ENCODE data around the gene THYN1.

Gene THYN1

GRCh38 chr11:134246100-134246499 lies 7.1 kb downstream of the THYN1 start:
- DNase-seq, result no peak

- DNase-seq, result no peak
Measured at GRCh38 chr11:134245434-134245833, 7.7 kb downstream of the THYN1 start.

- peak; percentile 24 for DNase-seq
Measured at GRCh38 chr11:134244593-134244992, 8.6 kb downstream of the THYN1 start.

GRCh38 chr11:134243913-134244312 lies 9.2 kb downstream of the THYN1 start:
- DNase-seq, result no peak

GRCh38 chr11:134242376-134242775 lies 10.8 kb downstream of the THYN1 start:
- DNase-seq, result no peak

GRCh38 chr11:134240592-134240991 lies 12.6 kb downstream of the THYN1 start:
- DNase-seq, result no peak

- no peak for DNase-seq
Measured at GRCh38 chr11:134238956-134239355, 14.2 kb downstream of the THYN1 start.

- no peak for DNase-seq
Measured at GRCh38 chr11:134237557-134237922, 15.6 kb downstream of the THYN1 start.

GRCh38 chr11:134236834-134237556 lies 16.2 kb downstream of the THYN1 start:
- DNase-seq, result no peak

- DNase-seq, result no peak
Measured at GRCh38 chr11:134235399-134235798, 17.8 kb downstream of the THYN1 start.

- no peak for DNase-seq
Measured at GRCh38 chr11:134233729-134234179, 19.4 kb downstream of the THYN1 start.

GRCh38 chr11:134231958-134232659 lies 21.0 kb downstream of the THYN1 start:
- DNase-seq, result no peak

- DNase-seq, result peak; percentile 14
Measured at GRCh38 chr11:134230339-134230738, 22.8 kb downstream of the THYN1 start.

GRCh38 chr11:134229126-134229790 lies 23.9 kb downstream of the THYN1 start:
- DNase-seq, result no peak

GRCh38 chr11:134228625-134229024 lies 24.5 kb downstream of the THYN1 start:
- DNase-seq, result peak; percentile 36

- no peak for DNase-seq
Measured at GRCh38 chr11:134226806-134227325, 26.3 kb downstream of the THYN1 start.

GRCh38 chr11:134224710-134225664 lies 28.2 kb downstream of the THYN1 start:
- peak; percentile 62 for DNase-seq

- DNase-seq, result peak; percentile 96
Measured at GRCh38 chr11:134223836-134224709, 29.1 kb downstream of the THYN1 start, which contains the start of the genes NCAPD3 and VPS26B. NCAPD3 (minus strand) TSS chr11:134223967; CDS start chr11:134223926, 41 bp downstream. VPS26B (plus strand) TSS chr11:134224671; CDS start chr11:134225123, 452 bp downstream.

- DNase-seq, result no peak
Measured at GRCh38 chr11:134223121-134223520, 30.0 kb downstream of the THYN1 start.

GRCh38 chr11:134216816-134217215 lies 36.3 kb downstream of the THYN1 start:
- DNase-seq, result no peak

- DNase-seq, result no peak
Measured at GRCh38 chr11:134215836-134216235, 37.3 kb downstream of the THYN1 start.
